GM19324 (cell line): ENCODE results near the gene GPC4.

Experiments
- ATAC-seq: cut with Tn5 transposase; IDR thresholded peaks from one replicate; pipeline ENCODE4 v1.9.1; 2021; ENCODE audit warnings: mild to moderate bottlenecking, moderate library complexity; ENCODE audit not compliant: unreplicated experiment, low FRiP score

Gene GPC4

DNA sequence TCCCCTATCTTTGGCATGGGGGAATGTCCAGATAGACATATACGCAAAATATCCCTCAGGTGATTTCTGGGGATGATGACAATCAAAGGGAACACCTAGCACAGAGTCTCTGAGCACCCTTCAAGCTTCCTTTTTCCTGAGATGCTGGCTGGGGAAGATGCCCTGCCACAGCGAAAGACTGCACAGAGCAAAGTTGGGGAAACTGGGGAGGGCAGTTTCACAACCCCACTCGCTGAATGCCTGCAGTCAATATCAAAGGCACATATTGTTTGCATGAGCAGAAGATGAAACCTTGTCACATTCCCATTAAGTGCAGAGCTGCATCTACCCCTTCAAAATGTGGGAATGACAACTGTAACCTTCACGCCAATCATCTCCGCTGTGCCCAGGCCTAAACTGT is 2.6 kb downstream of the GPC4 start:
- no peak for ATAC-seq

DNA sequence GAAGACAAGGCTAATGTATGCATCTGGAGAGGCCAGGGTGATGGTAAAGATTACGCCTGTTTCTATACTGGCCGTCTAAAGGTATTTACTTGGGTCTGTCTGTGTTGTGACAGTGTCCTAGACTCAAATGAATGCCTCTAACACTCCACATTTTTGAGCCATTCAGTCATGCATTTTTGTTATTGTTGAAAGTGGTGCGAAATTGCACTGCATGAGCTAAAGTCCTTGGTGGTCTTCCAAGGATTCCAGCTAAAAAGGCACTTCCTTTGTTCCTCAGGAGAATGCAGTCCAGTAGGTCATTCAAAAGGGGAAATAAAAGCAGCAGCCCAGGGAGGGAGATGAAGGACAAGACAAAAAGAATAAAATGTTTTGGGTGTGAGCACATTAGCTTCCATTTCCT is 3.0 kb downstream of the GPC4 start:
- no peak for ATAC-seq

DNA sequence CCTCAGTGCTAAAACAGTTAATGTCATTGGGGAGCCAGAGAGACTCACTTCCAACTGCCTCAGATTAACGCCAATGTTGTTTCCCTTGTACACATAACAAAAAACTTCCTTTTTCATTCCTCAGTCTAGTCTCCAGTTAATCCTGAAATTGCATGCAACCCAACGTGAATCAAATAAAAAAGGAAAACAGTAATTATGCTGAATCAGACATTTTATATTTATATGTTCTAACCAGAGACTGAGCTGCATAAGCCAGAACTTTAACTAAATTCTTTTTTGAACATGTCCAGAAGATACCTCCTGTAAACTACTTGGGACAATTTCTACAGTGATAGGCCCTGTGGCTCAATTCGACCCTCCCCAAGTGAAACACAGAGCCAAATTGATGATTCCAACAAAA is 4.7 kb downstream of the GPC4 start:
- ATAC-seq, result no peak

DNA sequence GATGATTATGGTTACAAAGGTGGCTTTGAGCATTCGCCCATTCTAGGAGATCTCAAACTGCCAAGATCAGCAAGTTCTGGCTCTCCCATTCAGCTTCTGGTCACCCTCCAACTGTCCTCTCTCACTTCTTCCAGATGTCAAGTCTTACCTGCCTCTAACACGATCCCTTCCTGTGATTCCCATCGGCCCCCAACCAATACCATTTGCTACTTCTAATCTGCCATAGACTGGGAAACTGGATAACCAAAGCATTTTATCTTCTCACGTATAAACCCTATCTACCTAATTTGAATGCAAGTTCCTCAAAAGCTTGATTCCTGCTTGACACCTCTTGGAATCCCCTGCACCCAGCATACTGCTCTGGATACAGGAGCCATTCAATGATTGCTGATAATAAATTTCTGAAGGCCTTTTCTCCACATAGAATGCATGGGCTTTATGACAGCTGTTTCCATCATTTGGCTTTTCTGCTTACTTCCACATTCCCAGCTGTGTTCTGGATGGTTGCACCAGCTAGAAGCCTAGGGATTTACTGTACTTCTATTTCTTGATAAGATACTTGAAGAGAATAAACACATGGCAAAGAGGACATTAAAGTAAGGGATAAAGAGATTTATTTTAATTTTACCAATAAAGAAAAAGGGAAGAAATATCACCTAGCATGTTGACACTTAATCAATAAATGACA is 9.6 kb downstream of the GPC4 start:
- no peak for ATAC-seq

DNA sequence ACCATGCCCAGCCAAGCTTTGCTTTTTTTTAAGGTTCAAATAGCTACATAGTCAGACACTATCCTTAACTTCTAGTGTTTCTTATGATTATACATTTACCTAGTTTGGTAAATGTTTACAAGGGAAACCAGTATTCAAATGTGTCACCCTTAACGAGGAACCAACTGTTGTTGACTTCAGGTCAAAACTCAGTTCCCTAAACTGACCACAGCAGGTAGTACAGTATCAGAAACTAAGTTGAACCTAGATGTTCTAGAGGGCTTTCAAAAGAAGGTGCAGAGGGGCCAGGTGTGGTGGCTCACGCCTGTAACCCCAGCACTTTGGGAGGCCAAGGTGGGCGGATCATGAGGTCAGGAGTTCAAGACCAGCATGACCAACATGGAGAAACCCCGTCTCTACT is 11.3 kb downstream of the GPC4 start:
- no peak for ATAC-seq

DNA sequence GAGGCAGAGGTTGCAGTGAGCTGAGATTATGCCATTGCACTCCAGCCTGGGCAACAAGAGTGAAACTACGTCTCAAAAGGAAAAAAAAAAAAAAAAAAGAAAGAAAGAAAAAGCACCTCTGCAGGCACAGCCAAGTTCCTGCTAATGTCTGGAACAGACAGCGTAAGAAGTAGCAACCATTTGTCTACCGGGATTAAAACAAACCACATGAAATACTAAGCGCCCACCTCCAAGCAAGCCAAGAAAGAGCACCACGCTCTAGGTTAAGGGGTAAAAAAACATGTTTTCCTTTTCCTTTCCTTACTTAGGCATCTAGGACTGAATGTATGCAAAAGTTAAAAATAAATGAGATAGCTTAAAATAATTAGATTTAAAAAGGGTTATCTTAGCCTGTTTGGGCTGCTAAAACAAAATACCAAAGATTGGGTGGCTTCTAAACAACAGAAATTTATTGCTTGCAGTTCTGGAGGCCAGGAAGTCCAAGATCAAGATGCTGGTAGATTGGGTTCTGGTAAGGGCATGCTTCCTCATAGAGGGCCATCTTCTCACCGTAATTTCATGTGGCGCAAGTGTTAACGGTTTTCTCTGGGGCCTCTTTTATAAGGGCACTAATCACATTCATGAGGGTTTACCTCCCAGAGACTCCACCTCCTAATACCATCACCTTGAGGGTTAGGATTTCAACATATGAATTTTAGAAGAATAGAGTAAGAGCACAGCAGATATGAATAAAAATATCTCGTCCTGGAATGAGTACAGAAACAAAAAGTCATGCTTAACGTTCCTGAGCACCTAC is 12.3 kb downstream of the GPC4 start:
- ATAC-seq, result no peak

DNA sequence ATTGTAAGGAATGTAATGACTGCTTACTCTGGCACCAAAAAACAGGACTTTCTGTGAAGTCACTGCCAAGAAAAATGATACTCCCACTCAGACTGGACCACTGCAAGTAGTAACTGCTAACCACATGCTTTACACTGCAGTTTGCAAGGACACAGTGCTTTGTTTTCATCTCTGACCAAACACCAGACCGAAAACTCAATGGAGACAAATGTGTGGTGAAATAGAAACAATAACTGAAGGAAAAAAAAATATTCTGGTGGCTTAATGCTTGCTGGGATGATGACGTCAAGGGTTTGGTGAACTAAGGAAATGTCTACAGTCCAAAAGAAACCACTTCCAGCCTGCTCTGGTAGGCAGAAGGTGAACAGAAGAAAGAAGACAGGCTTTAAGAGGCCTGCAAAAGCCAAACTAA is 13.2 kb downstream of the GPC4 start:
- no peak for ATAC-seq

DNA sequence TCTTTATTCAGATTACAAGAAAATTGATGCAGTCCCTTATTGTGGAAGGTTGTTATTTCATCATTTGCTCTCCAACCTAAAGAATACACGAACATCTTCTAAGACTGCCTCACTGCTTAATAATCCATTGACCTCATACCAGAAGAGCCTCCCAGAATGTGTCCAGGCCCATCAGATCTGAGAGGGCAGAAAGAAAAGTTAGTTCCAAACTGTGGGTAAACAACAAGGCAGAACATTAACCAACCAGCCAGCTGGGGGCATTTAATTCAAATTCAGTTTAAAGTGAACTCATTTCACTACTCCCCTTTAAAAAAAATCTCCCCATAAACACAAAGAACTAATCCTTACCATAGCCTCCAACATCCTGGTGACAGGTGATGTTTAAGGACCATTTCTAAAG is 13.8 kb downstream of the GPC4 start:
- no peak for ATAC-seq

DNA sequence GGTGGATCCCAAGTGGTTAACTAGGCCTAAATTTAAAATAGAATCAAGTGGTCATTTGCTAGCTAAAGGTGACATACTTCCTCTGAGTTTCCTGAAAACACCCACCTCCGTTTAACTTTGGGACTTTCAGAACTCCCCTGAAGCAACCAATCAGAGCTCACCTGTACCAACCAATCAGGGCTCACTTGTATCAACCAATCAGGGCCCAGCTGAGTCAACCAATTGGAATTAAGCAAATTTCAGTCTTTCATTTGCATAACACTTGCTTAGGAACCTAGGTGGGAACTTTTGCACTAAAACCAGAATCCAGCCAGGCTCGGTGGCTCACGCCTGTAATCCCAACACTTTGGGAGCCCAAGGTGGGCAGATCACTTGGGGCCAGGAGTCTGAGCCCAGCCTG is 15.9 kb downstream of the GPC4 start:
- ATAC-seq, result no peak

DNA sequence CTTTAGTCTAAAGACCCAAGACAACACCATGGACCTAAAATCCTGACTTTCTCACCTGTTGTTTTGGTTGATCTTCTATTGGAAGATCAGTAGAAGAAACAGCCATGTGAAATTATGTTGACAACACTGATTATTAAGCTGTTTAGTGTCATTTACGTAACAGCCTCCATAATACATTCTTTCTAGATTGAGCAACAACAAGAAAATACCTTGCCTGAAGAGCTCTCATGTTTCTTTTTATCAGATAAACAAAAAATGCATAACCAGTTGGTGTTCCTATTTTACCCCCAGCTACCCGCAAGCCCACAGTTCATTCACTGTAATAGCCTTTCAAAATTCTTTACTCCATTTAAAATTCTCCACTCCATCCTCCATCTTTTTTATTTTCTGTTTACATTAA is 20.5 kb downstream of the GPC4 start:
- no peak for ATAC-seq

DNA sequence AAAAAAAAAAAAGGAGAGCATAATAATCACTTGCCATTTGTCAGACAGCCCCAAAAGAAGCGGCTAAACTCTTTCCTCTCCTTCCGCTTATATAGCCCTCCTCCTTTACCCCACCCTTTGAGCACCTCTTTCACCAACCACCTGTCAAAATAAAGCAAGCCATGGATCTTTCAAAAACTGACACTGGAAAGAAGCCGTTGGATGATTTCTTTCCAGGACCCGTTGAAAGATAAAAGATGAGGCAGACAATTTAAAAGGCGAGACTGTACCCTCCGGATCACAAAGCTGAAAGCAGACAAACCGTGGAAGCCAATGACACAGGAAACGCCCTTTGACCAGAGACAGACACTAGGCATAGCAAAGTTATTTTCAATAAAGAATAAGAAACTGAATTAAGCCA is 22.6 kb downstream of the GPC4 start:
- no peak for ATAC-seq

DNA sequence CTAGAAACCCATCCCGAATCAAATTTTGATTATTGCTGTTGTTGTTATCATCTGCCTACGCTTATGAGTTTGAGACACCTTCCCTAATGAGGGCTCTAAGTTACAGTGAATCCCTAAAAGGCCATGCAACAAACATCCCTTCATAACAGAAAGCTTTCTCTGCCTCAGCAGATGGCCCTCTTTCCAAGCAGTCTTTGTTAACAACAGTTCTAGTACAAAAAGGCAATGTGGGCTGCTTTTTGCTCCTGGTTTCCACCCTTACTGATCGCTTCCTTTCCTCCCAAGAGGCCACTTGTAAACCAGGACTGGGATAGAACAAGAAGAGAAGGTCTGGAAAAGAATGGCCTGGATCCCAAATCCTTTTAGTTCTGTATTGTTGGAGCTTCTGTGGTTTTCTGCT is 24.2 kb downstream of the GPC4 start:
- ATAC-seq, result no peak

DNA sequence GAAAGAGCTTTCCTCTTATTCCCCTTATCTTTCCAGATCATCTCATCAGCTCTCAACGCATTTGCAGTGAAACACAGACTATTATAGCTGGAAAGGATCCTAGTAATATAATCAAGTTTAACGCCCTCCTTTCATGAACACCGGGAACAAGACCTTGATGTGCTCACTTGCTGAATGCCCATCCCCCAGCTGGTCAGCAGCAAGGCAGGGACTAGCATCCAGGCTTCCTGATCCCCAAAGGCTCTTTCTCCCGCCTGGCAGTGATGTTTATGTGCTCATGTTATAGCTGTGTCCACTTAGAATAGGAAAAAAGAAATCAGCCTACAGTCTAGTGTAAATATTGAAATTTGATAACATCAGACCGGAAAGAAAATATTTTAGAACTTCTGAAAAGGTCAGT is 24.6 kb downstream of the GPC4 start:
- ATAC-seq, result no peak

DNA sequence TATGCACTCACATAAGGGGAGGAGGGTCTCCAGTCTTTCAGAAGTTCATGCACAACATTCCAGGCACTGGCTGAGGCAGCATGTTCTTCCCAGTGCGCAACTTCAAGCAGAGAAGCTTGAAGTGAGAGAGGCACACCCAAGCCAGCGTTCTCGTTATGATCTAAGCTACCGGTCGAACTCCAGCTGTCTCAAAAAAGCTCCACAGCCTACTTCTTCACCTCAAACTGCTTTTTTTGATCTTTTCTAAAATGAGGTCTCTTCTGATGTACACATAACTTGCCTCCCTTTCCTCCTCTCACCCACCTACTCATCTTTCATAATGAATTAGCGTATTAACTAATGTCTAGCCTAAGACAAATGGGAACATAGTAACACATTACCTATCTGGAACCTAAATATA is 25.3 kb downstream of the GPC4 start:
- ATAC-seq, result no peak

DNA sequence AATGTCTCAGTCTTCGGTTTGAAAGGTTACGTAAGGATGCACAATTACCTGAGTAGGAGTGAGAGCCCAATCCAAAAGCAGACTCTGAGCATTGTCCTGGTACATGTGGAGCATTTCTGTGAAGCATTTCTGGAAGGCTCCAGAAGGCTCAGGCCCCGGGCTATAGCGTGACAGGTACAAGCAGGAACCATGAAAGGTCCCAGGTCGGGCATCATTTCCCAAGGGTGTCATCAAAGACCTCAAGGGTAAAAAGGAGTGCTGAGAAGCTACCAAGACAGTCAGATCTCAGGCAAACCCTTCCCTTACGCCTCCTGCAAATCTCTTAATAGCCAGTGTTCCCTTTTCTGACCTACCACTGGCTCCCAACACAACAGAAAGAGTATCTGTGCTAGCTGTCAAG is 30.8 kb downstream of the GPC4 start:
- peak; percentile 37 for ATAC-seq

DNA sequence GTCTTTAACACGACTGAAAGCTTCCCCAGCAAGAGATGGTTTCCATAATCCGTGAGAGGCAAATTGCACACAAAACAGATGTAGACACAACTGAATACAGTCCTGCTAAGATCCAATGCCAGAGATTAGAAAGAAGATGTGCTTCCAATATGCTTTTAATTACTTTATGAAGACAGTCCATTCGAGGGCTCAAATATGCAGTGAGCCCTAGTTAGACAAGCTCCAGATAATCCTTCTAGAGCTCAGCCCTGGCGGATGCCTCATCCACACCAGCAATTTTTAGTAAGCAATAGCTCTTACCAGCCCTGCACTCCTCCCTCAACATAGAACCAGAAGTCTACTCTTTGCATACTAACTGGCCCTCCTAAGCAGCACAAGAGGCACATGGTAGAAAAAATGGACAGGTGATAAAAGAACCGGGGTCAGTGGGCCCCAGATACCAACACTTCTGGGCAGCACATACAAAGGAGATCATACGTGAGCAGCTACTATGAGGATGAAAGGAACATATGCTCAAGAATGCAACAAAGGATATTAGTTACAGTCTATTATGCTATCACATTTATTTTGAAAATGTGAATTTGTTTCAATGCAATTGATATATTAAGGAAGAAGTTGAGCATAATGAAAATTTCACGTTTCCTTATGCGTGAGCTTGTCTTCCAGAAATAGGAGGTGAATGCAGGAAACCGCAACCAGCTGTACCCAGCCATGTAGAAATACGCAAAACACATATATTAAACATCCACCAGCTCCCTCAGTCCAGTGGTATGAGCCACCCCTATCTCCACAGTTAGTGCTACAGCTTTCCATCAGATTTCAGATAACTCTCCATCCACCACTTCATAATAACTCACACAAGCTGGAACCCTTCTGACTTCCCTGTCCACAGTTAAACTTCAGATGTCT is 34.3 kb downstream of the GPC4 start:
- ATAC-seq, result peak; percentile 68

DNA sequence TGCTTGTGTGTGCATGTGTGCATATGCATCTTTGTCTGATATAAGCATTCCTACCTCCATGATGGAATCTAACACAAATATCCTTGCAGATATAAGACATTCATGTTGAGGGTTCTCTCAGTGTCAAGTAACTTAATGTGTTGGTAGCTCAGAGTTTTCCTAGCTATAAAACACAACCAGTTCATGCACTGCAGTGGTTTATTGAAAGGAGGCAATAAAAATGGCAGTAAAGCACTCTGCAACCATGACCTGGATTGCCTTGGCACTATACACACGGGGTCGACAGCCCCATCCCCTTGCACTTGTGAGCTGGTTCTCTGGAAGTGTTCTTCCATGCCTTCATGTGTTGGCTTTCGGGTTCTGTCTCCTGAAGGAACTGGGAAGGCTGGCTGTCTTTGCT is 38.9 kb downstream of the GPC4 start:
- ATAC-seq, result no peak

DNA sequence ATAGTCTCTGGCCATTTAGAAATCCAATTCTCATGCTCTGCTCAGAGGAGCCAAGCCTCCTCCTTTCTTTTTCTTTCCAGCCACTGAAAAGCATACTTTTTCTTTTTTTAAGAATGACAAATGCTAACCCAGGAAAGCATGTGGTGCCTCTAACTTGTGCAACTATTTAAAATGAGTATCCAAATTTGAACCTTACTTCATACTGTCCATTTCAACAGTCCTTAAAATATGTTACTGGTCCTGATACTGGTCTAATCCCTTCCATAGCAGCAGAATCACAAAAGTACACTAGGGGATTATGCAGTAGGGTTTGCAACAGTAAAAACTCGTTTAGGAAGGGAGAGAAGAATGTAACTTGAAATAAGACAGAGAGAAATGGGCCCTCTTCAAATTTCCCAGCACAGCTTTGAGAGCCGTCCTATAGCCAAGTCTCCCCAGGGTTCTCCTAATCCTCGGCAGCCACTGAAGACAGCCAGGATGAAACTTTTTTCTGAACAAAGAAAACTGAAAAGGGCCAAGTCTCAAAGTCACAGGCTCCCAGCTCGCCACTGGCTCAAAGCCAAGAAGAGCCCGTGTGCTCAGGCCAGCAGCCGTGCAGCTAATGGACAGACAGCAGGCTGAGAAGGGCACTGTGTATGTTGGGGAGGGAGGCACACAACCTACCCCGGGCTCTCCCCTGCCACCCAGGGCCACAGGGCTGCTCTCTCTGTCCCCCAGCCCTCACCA is 39.5 kb downstream of the GPC4 start:
- no peak for ATAC-seq

DNA sequence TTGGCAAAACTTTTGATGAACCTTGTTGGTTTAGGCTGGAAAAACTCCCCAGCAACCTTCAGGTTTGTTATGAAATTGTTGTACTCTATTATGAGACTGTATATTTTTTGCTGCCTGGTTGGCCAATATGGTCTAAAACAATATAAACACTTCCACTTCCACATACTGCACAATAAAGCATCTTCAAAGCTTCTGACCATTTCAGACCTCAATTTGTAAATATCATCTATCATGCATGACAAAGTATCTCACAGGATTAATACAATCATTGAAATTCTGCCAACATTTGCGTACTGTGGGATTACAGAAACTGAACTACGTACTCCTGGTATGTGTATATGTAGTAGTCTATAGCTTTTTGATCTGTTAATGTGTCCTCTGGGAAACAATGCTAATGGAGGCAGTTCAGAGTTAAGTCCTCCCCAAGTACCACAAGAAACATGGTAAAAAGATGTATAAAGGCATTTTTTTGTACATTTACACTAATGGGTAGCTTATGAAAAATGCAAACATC is 40.4 kb downstream of the GPC4 start:
- ATAC-seq, result no peak

DNA sequence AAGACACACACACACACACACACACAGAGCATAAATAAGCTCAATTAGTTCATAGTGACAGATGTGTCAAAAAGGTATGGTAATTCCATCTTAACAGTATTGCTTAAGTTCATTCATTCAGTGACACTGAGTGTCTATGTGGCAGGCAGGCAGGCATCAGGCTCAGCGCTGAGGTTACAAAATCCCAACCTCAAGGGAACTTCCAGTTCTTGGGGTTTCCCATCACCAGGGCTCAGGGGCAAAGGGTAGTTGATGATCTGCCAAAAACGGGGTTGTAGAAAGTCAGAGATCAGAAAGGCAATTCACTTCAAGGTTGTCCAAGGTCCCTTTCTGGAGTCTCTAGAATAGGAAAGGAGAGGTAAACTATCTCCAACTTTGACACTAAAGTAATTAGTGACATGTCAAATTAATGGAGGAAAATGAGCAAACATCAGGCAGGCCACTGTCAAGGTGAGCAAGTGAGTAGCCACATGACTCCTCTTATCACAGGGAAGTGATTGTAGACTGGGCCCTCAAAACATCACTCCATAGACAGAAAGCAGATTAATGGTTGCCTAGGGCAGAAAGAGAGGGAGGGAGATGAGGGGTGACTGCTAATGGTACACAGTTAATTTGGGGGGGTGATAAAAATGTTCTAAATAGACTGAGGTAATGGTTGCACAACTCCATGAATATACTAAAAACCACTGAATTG is 41.8 kb downstream of the GPC4 start:
- ATAC-seq, result no peak
